Activated T-helper 1 cell treated with Interleukin-2 at 50 U/mL for 16 hours (primary cell): ENCODE measurements around the gene HOXC6.

Experiments
- DNase-seq: peaks from one replicate; pipeline ENCODE4 v3.0.0-alpha.2; 2020; ENCODE audit warnings: low read depth

Gene HOXC6

GRCh38 chr12:54028314-54029201 lies at the start of gene HOXC6:
TSS of gene HOXC6 (plus strand) at chr12:54028440. CDS start at chr12:54028522, 82 bp downstream.
- no peak for DNase-seq

- DNase-seq, result no peak
Observed at GRCh38 chr12:53978477-53979356, 49.5 kb upstream of the HOXC6 start.

DNA sequence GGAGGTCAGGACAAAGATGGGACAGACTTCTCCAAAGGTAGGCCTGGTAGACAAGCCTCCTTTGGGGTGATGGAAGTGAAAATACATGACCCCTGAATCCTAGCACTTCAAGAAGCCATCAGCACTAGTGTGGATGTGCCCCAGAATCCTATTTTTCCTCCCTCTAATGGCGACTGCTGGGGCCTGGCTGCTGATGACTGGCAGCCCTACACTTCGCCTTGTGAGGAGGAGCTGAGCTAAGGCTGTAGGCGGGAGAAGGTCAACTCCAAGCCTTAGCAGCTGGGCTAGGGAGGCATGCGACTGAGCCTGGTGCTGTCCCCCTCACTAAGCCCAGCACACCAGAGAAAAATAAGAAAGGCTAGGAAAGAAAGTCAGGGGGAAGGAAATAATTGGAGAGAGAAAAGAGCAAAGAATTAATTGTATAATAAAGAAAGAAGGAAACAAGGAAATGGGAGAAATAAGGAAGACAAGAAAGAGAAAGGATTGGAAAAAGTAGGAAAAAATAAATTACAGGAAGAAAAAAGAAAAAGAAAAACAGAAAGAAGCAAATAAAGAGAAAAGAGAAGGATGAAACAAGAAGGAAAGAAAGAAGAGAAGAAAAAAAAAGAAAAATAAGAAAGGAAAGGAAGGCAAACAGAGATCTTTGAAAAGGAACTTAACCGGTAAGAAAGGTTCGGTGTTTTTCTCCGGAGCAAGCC lies 48.0 kb upstream of the HOXC6 start:
- no peak for DNase-seq

GRCh38 chr12:53980802-53981496 lies 47.3 kb upstream of the HOXC6 start:
- DNase-seq, result no peak

GRCh38 chr12:53981634-53982565 lies 46.3 kb upstream of the HOXC6 start:
- DNase-seq, result no peak

GRCh38 chr12:53982648-53983567 lies 45.3 kb upstream of the HOXC6 start:
- DNase-seq, result no peak

GRCh38 chr12:53983568-53983949 lies 44.7 kb upstream of the HOXC6 start:
- DNase-seq, result no peak

DNA sequence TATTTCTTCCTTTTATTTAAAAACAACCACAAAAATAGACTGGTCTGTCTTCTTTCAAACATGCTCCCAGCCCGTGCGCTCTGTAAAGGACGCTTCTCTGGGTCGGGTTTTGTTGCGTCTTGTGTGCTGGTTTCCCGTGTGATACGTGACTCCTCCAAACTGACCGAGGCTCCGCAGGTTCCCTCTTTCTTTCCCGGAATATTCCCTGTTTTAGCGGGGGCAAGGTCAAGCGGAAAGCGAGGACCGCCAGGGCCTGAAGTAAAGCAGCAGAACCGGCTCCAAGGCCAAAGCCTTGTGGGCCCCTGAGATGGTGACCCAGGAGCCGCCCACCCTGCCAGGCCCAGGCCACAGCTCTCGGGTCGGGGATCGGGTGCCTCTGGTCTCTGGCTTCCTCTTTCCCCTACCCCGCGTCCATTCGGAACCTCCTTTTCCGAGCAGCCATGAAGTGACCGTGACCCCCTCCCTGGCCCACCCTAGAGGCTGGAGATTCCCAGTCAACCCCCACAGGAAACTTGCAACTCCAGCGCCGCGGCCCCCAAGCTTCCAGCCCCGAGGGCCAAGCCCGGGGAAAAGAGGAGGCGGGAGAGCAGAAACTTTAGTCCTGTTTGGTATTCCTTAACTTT lies 44.2 kb upstream of the HOXC6 start:
- DNase-seq, result no peak

DNA sequence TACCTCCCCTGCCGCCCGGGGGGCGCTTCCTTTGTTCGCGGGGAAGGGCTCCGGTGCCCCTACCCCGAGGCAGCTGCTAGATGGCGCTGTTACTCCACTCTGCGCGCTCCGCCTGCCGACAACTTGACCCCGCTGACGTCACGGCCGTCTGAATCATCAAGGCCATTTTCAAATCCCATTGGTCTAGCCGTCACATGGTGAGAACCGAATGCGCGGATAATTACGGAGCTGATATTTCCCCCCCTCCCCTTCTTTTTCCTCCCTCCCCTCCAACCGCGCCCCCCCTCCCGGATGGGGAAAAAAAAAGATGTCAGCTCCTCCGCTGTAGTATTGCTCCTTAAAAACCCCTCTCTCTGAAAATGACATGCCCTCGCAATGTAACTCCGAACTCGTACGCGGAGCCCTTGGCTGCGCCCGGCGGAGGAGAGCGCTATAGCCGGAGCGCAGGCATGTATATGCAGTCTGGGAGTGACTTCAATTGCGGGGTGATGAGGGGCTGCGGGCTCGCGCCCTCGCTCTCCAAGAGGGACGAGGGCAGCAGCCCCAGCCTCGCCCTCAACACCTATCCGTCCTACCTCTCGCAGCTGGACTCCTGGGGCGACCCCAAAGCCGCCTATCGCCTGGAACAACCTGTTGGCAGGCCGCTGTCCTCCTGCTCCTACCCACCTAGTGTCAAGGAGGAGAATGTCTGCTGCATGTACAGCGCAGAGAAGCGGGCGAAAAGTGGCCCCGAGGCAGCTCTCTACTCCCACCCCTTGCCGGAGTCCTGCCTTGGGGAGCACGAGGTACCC lies 43.1 kb upstream of the HOXC6 start, which contains the start of gene HOXC10:
Gene HOXC10 (plus strand): TSS at position 246 of the 791 bp plus-strand sequence. CDS start 114 bp downstream, at position 360.
- DNase-seq, result no peak

DNA sequence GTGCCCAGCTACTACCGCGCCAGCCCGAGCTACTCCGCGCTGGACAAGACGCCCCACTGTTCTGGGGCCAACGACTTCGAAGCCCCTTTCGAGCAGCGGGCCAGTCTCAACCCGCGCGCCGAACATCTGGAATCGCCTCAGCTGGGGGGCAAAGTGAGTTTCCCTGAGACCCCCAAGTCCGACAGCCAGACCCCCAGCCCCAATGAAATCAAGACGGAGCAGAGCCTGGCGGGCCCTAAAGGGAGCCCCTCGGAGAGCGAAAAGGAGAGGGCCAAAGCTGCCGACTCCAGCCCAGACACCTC lies 42.6 kb upstream of the HOXC6 start:
- no peak for DNase-seq

- DNase-seq, result no peak
Observed at GRCh38 chr12:53985994-53986685, 42.1 kb upstream of the HOXC6 start.

DNA sequence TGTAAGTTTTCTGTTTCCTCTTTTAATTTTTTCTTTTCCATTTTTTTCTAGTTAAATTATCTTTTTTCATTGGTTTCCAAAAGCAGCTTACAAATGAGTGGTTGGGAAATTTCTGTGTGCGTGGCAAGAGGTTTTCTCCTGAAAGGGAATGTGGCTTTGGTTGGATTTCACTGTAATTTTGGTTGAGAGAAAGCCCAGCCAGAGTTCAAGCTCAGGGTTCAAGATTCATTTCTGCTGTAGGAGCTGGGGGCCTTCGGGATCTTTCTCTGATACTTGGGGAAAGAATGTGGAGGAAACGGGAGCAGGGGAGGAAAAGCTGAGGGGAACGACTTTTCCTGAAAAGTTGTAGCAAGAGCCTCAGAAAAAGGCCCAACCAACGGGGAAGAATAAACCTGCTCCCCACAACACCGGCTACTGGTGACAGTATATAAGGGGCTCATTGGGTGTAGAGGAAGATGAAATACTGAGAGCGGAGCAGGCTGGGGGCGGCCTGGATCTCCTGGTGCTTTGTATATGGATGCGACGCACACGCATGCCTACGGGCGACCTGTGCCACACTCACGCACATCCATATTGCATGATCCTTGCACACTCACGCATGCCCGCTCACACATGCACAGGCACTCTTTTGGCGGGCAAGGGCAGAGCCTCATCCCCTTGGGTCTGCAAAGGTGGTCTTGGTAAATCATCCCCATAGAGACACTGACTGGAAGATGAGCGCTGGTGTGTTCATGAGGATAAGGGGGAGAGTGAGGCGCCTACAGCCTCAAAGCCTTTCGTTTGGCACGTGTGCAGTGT lies 41.4 kb upstream of the HOXC6 start:
- no peak for DNase-seq

DNA sequence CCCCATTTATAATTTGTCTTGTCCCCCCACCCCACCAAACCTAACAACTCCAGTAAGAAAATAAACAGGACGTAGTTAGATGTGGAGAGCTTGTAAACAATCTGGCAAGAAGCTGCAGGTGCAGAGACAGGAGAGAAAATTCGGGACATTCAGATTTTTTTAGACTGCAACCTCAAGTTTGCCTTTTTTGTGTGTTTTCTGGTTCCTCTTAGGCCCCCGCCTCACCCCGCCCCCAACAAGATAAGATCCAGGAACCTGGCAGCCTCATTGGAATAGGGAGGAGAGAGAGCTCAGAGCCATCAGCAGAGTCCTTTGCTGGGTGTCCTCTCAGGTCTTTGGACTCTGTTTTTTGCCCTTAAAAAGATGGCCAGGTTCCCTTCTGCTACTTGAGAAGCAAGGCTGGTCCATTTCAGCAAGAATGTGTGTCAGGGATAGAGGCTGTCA lies 40.4 kb upstream of the HOXC6 start:
- DNase-seq, result no peak

DNA sequence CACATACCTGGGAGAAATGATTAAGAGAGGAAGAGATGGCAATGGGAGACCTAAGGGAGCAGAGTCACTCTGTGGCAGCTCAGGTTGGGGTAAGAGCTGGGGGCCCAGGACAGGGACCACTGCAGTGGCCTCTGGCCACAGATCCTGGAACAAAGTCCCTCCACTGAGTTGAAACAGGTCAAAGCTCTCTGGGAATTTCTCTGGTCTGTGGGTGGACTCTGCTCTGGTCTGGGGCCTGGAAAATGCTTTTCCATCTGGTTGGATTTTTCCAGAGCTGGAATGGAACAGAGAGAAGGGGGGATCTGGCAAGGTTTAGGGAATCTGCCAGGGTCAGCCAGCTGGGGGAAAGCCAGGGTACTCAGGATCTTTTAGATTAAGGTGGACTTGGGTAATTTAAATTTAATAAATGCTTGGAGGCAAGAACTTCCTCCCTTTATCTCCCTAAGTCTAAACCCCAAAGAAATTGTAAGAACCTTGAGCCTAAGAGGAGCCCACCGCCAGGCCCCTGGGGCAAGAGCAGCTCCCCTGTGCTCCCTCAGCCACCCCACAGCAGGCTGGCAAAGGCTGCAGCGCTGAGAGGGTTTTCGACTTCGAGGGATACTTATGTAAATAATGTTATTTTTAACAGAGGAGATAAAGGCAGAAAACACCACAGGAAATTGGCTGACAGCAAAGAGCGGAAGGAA lies 39.6 kb upstream of the HOXC6 start:
- DNase-seq, result no peak

GRCh38 chr12:53989227-53990113 lies 38.8 kb upstream of the HOXC6 start:
- no peak for DNase-seq
